GM12874 (cell line): ENCODE data around the gene CAPN5.

Experiments
- CTCF ChIP-seq: IDR thresholded peaks from 2 replicates; pipeline ENCODE4 v1.5.1; 2011; ENCODE audit warnings: low read depth, mild to moderate bottlenecking, control low read depth, low read length, moderate library complexity; ENCODE audit not compliant: insufficient read depth

CAPN5 gene

GRCh38 chr11:77101043-77101537 is 34.3 kb downstream of the CAPN5 start:
- TF ChIP-seq CTCF = peak; percentile 46; the same call in 1 of the 2 replicates

- no peak for TF ChIP-seq CTCF
Measured at GRCh38 chr11:77102246-77103210, 35.8 kb downstream of the CAPN5 start, which contains the start of gene OMP. TSS of gene OMP (plus strand) at chr11:77102840. CDS start at chr11:77102840, 0 bp downstream.

- TF ChIP-seq CTCF = no peak
Measured at GRCh38 chr11:77103319-77103718, 36.5 kb downstream of the CAPN5 start.

- no peak for TF ChIP-seq CTCF
Measured at GRCh38 chr11:77104727-77105126, 38.0 kb downstream of the CAPN5 start.

GRCh38 chr11:77106321-77106720 is 39.5 kb downstream of the CAPN5 start:
- no peak for TF ChIP-seq CTCF

- no peak for TF ChIP-seq CTCF
Measured at GRCh38 chr11:77106759-77107158, 40.0 kb downstream of the CAPN5 start.

GRCh38 chr11:77107950-77108349 is 41.2 kb downstream of the CAPN5 start:
- TF ChIP-seq CTCF = no peak
